HG02588 (cell line): Measurements from ENCODE around the gene SPCS3.
"Not testable (repeated sequence)": the region's sequence is repeated elsewhere in the genome, so short reads cannot be mapped to it uniquely, and the experiment has no call there.

Experiments used
- ATAC-seq: cut with Tn5 transposase; IDR thresholded peaks from one replicate; pipeline ENCODE4 v1.9.1; 2021; ENCODE audit warnings: mild to moderate bottlenecking, moderate library complexity; ENCODE audit not compliant: unreplicated experiment

The SPCS3 gene

DNA sequence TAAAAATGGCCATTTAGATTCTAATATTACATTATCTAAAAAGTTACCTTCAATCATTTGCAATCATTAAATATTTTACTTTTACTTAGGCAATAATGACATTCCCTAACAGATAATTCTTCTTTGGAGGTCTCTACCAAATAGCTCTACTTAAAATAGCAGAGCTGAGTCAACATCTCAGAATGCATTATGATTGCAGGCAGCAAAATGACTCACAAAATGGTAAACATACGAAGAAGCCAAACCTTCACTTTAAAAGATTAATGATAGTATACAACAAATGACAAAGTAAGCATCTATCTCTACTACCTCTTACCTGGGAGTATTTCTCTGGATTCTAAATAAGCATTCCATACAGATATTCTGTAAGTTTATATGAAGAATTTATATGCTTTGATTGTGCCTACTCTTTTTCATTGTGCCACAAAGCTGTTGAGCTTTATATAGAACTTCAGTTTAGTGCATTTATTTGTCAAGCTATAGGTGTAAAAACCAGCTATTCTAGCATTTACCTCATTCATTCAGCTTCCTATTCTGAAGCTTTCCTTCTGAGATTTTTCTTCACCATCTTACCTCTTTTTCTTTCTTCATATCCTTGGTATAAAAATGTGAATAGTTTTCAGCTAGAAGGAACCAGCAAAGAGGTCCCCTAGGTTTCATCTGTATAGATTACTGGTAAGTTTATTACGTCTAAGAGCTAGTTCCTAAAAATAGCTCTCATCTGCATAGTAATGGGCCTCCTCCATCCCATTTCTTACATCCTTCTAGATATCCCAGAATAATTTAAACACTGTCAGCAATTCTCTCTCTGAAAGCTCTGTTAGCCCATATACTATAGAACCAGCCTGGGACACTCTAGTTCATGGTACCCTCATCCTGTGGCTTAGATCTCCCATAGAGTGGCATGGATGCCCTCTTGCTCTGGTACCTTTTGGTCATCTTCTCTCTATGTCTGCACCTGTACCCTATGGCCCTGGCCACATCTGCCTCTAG lies 17.2 kb upstream of the SPCS3 start:
- no peak for ATAC-seq

DNA sequence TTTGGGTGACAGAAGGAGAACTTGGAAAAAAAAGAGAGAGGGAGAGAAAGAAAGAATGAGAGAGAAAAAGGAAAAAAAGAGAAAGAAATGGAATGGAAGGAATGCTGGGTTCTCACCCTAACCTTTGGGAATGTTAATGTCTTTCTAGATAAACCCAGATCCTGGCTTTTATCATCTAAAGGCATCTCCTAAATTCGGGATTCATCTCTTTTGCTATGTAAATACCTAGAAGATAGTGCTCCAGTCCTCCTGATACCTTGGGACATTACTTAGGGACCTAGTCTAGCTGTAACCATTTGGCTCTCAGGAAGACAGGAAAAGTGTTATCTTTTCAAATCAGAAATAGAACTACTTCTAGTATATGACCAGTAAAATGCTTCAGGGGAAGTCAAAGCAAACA lies 15.8 kb upstream of the SPCS3 start:
- ATAC-seq: no peak

- no peak for ATAC-seq
Measured at GRCh38 chr4:176306837-176307665, 12.7 kb upstream of the SPCS3 start.

DNA sequence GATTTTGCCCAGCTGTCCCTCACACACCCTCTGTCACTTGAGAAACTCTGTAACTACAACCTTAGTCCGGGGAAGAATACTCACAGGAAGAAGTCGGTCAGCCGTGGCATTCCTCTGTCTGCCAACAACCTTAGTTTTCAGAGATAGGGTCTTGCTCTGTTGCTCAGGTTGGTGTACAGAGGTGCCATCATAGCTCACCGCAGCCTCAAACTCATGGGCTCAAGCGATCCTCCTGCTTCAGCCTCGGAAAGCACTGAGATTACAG lies 12.2 kb upstream of the SPCS3 start:
- no peak for ATAC-seq

- peak; percentile 52 for ATAC-seq
Measured at GRCh38 chr4:176308441-176308840, 11.3 kb upstream of the SPCS3 start.

GRCh38 chr4:176309046-176309445 lies 10.7 kb upstream of the SPCS3 start:
- peak; percentile 99 for ATAC-seq

GRCh38 chr4:176309772-176310171 lies 10.0 kb upstream of the SPCS3 start:
- ATAC-seq: no peak

DNA sequence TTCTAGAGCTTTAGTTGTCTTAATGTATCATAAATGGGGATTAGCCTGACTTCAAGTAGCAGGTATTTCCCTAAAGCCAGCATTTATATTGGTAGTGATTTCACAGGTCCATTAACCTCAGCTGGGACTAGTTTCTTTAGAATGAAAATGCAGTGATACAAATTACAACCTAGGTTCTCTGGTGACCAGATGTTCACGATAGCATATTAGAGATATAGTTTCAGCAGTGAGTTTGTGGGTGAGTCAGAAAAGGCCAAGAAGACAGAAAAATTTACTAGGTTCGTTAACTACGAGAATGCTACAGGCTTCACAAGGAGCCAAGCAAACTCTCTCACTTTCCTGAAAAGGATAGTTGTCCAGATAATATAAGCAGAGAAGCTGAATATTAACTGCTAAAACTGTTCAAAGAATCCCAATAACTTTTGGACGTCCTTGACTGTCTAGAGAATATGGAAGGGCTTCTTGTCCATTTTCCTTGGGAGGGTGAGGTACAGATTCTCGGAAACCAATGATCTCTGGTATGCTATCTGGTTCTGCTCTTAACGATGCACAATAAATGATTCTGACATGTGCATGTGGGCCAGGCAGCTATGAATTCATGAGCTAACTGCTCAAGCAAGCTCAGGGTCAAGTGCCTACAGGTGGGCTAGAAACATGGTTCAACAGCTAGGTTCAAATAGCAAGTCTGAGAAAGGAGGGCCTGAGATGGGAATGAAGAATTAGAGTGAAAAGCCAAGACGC lies 6.0 kb upstream of the SPCS3 start:
- ATAC-seq: no peak

- ATAC-seq: no peak
Measured at GRCh38 chr4:176319151-176319703, 539 bp upstream of the SPCS3 start.

DNA sequence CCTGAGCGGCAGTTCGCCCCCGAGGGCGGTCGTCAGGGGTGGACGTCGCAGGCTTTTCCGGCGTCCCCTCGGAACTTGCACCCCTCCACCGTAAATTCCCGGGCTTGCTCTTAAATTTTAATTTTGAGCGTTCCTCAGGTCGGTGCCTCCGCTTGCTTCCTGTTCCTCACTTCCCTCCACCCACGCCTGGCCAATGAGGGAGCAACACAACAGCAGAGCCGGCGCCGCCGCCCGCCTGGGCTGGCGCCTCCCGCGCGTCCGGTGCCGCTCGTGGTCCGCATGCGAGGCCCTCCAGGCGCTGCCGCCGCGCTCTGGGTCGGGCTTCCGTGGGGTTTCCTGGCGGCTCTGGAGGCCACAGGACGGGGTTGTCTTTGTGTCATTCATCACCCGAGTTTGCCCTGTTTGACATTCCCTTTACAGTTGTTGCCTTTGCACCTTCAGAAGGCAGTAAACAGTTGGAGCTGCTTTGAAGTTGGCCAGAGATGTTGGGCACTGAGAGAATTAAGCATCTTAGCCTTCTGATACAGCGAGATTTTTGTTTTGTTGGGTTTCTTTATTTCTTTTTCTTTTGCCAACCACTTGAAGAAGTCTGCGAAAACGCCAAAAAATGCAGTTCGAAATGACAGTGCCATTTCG lies 692 bp downstream of the SPCS3 start:
- ATAC-seq: peak; percentile 78

GRCh38 chr4:176320976-176321361 lies 1.2 kb downstream of the SPCS3 start:
- ATAC-seq: no peak

DNA sequence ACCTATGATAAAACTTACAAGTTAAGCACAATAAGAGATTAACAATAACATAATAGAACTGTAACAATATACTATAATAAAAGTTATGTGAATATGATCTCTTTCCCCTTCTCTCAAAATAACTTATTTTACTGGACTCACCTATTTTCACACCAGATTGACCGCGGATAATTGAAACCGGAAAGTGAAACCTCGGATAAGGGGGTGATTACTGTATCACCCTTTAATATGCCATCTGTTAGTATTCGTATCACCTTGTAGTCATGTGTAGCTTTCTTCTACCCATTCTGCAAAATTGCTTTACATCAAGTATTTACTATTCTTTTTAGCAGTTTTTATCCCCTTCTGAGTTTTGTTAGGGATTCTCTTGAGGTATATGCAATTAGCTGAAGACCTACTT lies 1.8 kb downstream of the SPCS3 start:
- ATAC-seq: no peak

- ATAC-seq: no peak
Measured at GRCh38 chr4:176323511-176324160, 3.9 kb downstream of the SPCS3 start.

- ATAC-seq: not testable (repeated sequence)
Measured at GRCh38 chr4:176324876-176325275, 5.1 kb downstream of the SPCS3 start.

DNA sequence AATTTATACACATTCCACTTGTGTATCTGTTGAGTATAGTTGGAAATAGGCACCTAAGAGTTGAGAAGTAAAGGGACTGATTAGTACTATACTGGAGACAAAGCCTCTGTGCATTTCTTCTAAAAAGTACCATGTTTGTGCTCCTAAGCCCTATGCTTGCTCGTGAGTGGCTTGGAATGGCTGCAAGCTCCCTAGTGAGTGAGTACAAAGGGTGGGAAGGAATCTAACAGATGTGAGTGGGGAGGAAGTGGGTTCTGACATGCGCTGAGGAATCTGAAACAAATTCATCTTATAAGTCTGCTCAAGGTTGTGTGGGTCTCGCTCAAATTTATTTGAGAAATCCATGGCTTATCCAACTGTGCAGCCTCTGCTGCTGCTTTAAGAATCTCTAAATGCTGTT lies 13.3 kb downstream of the SPCS3 start:
- no peak for ATAC-seq

- no peak for ATAC-seq
Measured at GRCh38 chr4:176334066-176334465, 14.3 kb downstream of the SPCS3 start.

DNA sequence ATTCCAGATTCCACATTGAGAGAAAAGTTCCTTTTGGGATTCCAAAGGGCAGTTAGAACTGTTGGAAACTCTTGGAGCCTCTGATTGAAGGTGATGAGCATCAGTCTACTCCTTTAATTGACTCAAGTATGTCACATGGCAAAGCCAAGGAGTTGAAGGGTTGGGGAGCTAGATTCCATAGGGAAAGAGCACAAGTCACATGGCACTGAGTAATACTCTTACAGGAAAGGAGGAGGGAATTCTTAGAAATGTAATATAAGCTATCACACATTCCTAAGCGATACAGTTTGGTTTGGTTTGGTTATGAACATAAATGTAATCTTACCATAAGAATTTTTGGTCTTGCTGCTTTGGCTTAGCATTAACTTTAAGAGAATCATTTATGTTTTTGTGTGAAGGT lies 15.7 kb downstream of the SPCS3 start:
- no peak for ATAC-seq

DNA sequence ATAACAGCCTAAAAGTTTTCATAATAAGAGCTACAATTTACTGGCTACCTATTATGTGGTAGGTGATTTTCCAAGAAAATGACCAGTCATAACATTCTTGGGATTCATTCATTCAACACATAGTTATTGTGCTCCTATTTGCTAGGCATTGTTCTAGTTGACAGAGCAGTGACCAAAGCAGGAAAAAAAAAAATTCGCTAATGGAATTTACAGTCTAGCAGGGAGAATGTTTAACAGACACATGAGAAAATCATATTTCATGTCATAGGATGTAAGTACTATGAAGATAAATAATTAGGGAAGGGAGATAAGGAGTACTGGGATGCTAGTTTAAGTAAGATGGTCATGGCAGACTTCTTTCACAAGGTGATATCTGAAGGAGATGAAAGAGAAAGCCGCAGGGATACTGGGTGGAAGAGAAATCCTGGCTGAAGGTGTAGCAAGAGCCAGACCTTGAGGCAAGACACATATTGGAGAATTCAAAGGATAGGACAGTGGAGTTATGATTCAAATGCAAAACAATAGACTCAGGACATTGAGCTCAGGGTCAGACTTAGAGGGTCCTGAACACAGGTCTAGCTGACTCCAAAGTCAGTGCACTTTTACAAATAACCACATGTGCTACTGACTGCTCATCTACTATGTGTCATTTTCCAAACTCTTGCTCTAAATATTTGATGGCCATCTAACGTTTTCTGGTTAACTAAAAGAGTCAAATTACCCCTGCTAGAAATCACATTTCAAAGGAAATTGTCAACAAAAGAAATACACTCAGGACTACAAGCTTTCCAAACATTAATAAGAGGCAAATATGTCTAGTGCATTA lies 20.4 kb downstream of the SPCS3 start:
- ATAC-seq: no peak
